Epidermal melanocyte (primary cell): ENCODE measurements around the gene TMEM178B.

ENCODE experiments used
- DNase-seq: peaks from one replicate; pipeline ENCODE4 v3.0.0; 2011; ENCODE audit warnings: low spot score; ENCODE audit not compliant: insufficient read length

Gene TMEM178B

DNA sequence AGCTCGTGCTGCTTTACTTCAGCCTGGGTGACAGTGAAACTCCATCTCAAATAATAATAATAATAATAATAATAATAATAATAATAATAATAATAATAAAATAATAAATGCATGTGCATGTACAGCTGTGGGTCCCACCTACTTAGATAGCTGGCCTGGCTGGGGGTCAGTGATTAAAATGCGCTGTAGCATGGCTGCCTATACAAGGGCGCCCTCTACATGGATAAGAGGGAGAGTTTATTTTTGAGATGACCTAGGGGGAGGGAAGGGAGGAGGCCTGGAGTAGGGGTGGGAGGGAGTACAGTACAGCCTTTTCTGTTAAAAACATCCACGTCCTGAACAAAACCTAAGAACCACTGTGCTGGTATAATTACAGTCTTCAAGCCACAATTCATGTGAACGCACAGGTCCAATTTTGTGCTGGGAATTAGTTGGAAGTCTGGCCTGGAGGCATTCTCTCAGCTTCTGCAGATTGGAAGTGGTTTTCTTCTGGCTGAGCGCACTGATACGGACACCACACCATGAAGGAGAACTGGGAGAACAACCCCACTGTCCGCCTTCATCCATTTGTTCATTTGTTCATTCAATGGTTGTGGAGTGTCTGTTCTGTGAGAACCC lies 146.5 kb downstream of the TMEM178B start:
- peak; percentile 58 for DNase-seq

DNA sequence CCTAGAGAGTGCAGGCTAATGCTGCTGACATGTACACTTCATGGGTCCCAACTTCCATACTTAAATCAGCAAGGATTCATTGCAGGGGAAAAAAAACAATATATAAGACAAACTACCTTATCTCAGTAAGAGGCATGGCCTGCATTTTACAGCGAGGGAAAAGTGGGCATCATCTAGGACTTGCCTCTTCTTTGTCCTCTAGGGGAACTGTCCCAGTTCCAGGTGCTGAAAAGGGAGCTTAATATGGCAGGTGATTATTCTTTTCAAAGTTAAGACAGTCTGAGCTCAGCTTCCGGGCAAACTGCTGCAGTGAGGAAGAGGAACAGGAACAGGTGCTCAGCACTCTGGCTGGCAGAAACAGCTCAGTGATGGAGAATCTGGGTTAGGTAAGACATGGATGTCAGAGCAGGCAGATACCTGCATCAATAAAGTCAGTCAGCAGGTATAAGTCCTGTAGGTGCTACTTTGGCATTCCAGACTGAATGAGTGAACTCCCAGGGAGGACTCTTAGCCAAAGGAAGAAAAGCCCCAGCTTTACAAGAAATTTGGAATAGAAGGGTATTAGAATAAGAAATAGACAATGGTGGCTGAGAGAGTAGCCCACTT lies 147.2 kb downstream of the TMEM178B start:
- DNase-seq, result no peak

DNA sequence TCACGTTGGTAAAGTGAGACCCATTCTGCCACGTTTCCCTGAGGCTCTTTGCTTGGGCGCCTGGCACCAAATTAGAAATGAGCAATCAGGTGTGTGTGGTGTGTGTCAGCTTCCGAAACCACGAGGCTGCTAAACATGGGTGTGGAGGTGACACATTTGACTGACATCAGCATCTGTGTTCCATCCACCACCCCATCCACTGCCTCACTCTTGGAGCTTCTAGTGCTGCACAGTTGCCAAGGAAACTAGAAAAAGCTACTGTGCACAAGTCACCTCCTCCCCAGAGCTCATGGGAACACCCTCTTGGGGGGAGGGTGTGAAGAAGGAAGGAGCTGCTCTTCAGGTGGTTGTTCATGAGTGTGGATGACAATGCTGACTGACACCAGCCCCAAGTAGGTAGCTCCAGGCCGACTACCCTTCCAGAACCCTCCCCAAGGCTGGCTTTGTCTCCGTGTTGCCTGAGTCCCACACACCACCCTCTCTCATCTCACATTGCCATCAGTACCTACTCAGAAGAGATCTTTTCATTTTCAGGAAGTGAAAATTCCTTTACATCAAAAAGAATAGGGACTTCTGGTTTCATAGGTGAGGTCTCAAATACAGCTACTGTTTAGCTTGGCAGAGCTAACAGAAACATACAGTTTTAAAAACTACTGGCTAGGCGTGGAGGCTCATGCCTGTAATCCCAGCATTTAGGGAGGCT lies 152.2 kb downstream of the TMEM178B start:
- no peak for DNase-seq

DNA sequence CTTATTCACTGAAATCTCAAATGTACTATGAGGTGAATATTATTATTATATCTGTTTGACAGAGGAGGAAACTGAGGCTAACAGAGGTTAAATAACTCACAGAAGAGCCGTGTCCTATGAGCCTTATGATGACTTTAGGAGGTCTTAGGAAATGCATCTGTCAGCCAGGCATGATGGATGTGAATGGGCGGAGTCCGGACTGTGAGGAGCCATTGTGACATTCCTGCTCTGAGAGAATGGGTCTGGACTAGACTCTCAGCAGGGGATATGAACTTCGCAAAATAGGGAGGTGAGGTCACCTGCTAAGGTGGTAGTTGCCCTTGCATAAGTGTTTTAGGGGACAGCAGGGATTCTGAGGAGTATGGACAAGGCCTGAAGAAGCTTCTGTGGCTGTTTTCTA lies 153.6 kb downstream of the TMEM178B start:
- DNase-seq, result no peak

DNA sequence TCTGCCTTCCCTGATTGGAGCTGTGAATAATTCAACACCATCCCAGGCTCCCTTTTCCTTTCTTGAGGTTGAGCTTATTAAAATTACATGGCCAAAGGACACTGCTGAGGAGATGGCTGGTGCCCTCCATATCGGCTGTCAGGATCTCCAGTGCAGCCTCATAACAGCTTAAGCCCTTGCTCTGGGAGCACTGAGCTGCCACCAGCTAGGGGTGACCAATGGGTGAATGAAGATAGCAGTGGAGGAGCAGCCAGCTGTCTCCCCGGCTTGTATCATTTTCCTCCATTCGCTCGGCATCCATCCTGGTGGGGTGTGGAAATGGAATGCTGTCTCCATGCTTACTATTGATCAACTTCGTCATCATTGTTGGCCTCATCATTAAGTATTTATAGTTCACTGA lies 154.6 kb downstream of the TMEM178B start:
- DNase-seq, result no peak

DNA sequence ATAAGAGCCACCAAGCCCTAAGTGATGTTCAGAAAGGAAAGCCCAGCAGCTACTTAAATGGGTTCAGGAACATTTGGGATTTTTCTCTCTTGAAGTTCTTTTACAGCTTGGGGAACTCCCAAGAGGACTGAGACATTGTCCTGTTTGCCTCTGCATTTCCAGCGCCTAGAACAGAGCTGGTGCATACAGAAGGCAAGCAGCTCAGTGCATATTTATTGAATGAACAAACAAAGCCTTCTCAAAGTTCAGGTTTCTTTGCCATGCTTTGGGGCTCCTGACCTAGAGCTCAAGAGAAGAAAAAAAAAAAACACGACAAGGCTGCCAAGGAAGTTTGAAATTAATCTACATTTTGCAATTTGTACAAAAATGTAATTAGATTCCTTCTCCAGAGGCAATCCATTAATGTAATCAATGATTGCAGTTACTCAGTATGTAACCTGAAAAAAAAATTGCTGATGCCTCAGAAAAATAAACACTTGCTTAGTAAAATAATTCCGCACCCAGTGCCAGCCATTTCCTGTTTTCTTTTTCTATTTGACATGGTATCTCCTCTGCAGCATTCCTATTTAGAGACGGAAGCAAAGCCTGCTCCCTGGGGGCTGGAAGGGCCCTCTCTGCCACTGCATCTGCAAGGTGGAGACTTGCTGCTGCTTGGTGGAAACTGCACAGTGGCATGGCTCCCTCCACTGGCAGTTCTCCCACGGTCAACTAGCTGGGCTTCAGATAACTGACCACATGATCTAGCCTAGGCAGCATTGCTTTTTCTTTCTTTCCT lies 157.3 kb downstream of the TMEM178B start:
- peak; percentile 66 for DNase-seq

DNA sequence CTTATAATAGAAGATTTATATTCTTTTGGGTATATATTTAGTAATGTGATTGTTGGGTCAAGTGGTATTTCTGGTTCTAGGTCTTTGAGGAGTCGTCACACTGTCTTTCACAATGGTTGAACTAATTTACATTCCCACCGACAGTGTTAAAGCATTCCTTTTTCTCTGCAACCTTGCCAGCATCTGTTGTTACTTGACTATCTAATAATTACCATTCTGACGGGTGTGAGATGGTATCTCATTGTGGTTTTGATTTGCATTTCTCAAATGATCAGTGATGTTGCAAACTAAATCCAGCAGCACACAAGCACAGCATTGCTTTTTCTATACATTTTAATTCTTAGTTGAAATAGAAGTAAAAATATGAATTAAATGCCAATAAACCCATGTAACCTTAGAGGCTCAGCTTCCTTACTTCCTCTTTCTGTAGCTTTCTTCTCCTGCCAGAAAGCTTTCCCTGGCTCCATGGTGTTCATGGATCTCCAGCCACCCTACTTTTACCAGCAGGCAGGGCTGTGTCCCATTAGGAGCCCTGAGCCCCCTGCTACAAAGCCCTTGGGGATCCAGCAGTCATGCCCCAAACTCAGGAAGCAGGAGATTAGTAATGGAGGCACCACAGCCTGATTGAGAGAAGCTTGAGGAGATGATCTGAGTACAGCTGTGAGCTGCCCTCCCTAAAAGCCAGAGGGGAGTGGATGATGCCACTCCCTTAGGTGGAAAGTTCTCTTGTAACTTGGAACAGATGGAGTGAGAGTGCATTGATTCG lies 158.6 kb downstream of the TMEM178B start:
- DNase-seq, result no peak

DNA sequence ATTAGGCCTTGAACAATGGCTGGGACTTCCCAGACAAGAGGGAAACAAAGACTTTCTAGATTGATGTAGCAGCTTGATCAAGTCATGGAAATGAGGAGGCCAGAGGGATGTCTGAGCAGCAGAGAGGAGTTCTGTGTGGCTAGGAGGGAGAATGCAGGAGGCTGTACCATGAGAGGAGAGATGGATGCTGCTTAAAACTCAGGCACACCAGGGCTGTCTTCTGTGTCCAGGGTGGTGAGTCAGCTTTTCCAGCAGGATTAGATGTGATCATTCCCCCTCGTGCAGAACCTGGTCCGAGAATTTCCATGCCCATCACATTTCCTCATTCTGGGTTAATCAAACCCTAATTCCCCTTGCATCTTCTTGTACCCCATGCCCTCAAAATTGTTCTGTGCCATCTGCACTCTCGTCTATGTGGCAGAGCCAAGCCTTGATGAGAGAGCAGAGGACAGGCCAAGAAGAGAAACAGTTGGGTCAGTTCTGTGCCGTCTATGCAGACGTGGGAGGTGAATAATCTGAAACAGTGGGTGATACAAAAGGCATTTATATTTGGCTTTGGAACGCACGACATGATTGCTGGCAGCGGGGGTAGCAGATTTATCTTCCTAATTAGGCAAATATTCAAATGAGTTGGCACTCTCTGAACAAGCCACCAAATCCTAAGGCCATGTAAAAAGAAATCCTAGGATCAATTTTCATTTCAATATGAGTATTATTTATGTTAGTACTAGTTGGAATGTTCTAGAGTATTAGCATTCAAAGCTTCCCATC lies 160.7 kb downstream of the TMEM178B start:
- no peak for DNase-seq

DNA sequence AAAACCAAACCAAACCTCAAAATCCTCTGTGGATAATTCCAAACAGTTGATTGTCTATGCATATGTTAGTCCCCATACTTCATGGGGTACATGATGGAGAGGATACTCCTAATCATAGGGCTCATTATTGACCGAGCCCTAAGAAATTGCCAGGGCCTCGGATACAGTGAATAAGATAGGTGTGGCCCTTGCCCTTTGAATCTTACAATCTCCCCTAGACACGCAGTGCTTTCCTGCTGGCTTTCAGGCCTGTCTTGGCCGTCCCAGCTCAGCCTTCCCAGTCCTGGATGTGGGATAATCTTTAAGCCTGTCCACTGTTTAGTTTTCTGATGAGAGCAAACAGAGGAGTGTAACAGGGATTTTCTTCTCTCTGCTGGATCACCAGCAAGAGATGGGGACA lies 161.8 kb downstream of the TMEM178B start:
- DNase-seq, result no peak

DNA sequence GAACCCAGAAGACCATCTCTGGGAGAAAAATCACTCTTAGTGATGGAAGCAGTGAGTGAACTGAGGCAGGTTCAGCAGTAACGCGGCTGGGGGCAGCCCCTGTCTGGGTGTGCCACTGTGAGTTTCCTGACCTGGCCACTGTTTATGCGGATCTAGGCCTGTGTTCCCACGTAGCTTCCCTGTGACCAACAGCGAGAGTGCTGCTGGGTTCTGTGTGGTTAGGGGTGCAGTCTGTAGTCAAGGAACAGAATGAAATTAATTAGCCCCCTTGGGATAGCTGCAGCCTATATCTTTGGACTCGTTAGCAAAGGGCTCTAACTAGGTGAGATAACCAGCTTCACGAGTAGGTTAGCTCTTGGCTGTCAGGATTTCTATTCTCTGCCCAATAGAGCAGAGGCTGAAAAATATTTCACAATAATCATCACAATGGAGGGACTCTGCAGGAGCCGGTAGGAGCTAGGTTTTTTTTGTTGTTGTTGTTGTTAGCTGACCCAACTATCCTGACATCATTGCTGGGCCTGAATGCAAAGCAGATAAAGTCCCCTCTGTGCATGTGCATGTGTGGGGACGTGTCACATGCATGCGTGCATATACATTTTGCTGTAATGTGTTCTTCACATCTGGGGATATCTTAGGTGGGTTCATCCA lies 164.9 kb downstream of the TMEM178B start:
- DNase-seq, result no peak

DNA sequence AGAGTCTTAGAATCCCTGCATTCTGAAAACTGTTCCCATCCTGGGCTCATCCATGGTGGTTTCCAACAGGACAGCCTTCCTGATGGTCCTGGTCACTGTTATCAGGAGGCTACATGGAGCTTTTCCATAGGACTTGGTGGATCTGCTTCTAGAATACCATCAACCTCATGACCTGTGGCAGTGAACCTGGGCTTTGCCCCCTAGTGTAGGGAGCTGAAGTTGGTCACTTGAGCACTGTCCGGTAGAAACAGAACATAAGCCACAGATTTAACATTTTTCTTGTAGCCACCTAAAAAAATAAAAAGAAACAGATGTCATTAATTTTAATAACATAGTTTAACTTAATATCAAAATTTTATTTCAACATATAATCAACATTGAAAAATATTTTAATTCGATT lies 165.8 kb downstream of the TMEM178B start:
- no peak for DNase-seq

- no peak for DNase-seq
Measured at GRCh38 chr7:141242568-141242967, 168.7 kb downstream of the TMEM178B start.

DNA sequence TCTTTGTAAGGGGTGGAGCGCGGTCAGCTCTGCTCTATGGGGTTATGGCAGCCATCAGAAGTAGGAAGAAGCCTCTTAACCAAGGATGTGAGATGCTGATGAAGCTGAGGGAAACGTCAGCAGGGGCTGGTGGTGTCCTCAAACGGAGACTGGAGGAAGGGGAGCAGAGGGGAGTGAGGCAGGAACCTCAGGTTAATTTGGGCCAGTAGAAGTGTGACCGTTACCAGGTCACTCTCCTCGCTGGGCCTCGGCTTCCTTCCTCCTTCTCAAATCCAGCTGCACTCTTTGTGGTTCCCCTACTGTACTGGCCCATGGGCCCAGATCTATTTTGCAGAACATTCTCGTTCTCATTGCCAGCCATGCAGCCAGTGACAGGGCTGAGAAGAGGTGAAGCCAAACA lies 169.5 kb downstream of the TMEM178B start:
- DNase-seq, result no peak

DNA sequence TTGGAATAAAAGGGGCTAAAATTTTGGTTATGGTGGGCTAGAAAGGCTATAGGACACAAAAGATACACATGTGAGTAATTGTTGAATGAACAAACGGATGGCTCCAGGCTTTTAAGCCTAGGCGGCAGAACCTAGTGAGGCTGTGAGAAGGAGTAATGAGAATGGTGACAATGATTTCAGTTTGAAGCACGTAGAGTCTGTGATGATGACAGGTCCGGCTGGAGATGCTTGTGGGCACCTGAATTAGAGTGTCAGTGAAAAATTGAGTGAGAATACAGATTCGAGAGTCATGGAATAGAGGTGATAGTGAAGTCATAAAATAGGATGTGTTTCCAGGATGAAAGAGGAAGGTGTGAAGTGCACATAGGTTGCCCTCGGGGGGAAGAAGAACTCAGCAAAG lies 170.6 kb downstream of the TMEM178B start:
- no peak for DNase-seq

DNA sequence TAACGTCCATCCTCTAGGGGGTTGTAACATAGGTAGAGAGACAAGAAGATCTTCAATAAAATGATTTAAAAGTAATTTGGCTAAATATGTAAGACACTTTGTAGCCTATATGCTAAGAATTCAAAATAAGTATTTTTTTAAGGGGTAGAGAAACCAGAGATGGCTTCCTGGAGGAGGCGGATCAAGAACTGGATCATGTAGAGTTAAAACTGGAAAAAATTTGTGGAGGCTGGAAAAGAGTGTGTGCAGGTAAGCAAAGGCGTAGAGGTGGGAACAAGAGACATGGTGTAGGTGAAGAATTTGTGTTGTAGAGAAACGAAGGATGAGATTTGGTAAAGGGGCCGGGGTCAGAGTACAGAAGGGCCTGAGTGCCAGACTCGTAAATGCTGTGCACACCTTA lies 172.6 kb downstream of the TMEM178B start:
- no peak for DNase-seq

DNA sequence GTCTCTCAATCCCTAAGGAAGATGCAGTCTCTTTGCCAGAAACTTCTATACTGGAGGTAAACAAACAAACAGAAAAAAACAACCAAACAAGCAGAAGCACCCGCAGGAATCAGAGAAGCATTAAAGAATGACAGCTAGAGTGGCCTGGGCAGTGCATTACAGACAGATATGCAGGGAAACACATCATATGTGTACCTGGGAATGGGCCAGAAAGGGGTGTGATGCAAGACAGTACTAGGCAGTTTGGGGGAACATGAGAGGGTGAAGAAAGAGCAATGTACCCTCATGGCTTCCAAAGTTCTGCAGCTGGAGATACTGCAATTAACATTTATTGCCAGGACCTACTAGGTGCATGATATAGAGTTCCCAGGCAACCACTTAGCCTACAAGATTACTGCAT lies 177.3 kb downstream of the TMEM178B start:
- no peak for DNase-seq

DNA sequence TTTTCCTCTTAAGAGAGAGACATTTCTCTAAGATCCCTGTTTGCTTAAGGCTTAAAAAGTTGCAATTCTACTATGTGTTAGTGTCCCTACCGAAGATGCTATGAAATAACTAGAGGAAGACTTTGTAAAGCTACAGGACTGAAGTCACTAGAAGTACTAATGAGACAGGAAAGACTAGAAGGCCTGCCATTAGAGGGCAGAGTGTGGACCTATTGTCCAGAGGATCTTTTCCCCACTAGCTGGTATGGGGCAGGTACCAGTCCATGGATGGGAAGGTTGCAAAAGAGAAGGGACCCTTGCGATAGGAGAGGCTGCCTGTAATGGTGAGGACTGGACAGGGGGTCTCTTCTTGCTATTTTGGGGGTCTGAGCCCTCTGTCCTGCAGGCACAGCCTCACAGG lies 178.1 kb downstream of the TMEM178B start:
- DNase-seq, result no peak

DNA sequence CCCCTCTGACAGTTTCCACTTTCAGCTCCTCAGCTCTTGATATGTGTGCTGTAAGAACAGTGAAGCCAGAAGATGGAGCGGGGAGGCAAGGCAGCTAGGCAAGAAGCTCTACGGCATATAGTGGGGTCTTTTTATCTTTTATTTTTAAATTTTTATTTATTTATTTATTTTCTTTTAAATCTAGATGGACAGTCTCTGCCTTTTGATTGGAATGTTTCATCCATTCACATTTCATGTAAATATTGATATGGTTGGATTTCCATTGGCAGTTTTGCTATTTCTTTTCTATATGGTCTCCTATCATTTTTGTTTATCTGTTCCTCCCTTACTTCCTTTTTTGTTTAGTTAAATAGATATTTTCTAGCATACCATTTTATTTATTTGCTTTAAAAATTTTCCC lies 183.7 kb downstream of the TMEM178B start:
- DNase-seq, result no peak

DNA sequence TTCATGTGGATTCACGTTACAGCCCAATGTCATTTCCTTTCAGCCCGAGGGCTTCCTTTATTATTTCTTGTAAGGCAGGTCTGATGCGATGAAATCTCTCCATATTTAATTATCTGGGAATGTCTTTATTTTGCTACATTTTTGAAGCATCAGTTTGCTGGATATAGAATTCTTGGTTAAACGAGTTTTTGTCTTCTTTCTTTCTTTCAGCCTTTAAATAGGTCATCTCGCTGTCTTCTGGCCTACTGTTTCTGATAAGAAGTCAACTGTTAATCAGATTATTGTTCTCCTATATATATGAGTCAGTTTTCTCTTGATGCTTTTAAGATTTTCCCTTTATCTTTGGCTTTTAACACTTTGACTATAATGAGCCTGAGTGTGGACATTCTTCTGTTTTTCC lies 184.7 kb downstream of the TMEM178B start:
- no peak for DNase-seq
